Activated B cell treated with CpG ODN at 0.5 μM for 24 hours (primary cell): ENCODE data around the gene GNB1. TPM values are rescaled to one million over a fixed set of nuclear protein-coding genes. Genes with fewer than 3 reads are reported as not detected.
"Not testable (repeated sequence)": the region's sequence is repeated elsewhere in the genome, so short reads cannot be mapped to it uniquely, and the experiment has no call there.

Experiments
- ATAC-seq: fragments of 200-7000 bp; cut with Tn5 transposase; one replicate; pipeline ENCODE4 v1.10.0; 2021; ENCODE audit warnings: low read depth, mild to moderate bottlenecking, moderate library complexity
- CTCF ChIA-PET: fragments of 350-600 bp; sonication (Branson Sonifier 250); formaldehyde crosslinking; loops from one replicate; lab custom pipeline; 2021; ENCODE audit warnings: antibody characterized with exemption; lab: Charles Lee
- POLR2A ChIA-PET: fragments of 350-600 bp; sonication (Branson Sonifier 250); formaldehyde crosslinking; loops from one replicate; lab custom pipeline; 2021; ENCODE audit warnings: antibody characterized with exemption; lab: Charles Lee
- DNase-seq: peaks from one replicate; pipeline ENCODE4 v3.0.0; 2022
- H3K27ac Mint-ChIP-seq: one replicate; pipeline ENCODE4 v1.8.0; 2020; ENCODE audit warnings: mixed read lengths
- H3K27me3 Mint-ChIP-seq: one replicate; pipeline ENCODE4 v1.8.0; 2021; ENCODE audit warnings: mixed read lengths
- H3K36me3 Mint-ChIP-seq: one replicate; pipeline ENCODE4 v1.8.0; 2021; ENCODE audit warnings: low read depth, mixed read lengths
- H3K4me1 Mint-ChIP-seq: one replicate; pipeline ENCODE4 v1.8.0; 2021; ENCODE audit warnings: mixed read lengths
- H3K4me3 Mint-ChIP-seq: one replicate; pipeline ENCODE4 v1.8.0; 2020; ENCODE audit warnings: mild to moderate bottlenecking, mixed read lengths
- H3K9me3 Mint-ChIP-seq: one replicate; pipeline ENCODE4 v1.8.0; 2020; ENCODE audit warnings: mixed read lengths
- intact Hi-C: fragments of 100-400 bp; cut with micrococcal nuclease; formaldehyde crosslinking; loops from one replicate; pipeline ENCODE4 v1.15.1; 2024
- total RNA-seq: library from RNA; stranded (reverse); gene quantifications from 2 replicates; pipeline ENCODE4 v1.2.3, GENCODE V29; 2022
- TF ChIP-seq, protein P1 (sequence below): fragments of 200-600 bp; IDR thresholded peaks from one replicate; pipeline ENCODE4 v1.8.0; 2022; ENCODE audit warnings: antibody characterized with exemption, mild to moderate bottlenecking

Gene GNB1
- total RNA-seq, 1 donor from 2014 or later, result 302 TPM

DNA sequence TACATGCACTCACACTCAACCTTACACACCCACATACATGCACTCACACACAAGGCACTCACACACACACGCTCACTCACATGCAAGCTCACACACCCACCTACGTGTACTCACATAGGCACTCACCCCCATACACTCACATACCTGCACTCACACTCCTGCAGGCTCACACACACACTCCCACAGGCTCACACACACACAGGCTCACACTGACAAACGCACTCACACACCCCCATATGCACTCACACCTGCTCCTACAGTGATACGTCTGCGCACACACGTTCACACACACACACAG, 47.3 kb upstream of the GNB1 start:
- Mint-ChIP-seq H3K27me3 (no peaks in the 10 kb centered on the region), H3K4me1 (no peaks in the 10 kb centered on the region), H3K36me3 (no peaks in the 10 kb centered on the region), H3K4me3 (no peak overlapping the region), H3K9me3 (no peaks in the 10 kb centered on the region), H3K27ac (no peak overlapping the region)
- TF ChIP-seq, protein P1, sequence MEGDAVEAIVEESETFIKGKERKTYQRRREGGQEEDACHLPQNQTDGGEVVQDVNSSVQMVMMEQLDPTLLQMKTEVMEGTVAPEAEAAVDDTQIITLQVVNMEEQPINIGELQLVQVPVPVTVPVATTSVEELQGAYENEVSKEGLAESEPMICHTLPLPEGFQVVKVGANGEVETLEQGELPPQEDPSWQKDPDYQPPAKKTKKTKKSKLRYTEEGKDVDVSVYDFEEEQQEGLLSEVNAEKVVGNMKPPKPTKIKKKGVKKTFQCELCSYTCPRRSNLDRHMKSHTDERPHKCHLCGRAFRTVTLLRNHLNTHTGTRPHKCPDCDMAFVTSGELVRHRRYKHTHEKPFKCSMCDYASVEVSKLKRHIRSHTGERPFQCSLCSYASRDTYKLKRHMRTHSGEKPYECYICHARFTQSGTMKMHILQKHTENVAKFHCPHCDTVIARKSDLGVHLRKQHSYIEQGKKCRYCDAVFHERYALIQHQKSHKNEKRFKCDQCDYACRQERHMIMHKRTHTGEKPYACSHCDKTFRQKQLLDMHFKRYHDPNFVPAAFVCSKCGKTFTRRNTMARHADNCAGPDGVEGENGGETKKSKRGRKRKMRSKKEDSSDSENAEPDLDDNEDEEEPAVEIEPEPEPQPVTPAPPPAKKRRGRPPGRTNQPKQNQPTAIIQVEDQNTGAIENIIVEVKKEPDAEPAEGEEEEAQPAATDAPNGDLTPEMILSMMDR, result no peak
- DNase-seq, result no peak
- CTCF ChIA-PET, result no interaction called here
- intact Hi-C loops, result no loop called here
- POLR2A ChIA-PET, result no interaction called here
- no peak for ATAC-seq

DNA sequence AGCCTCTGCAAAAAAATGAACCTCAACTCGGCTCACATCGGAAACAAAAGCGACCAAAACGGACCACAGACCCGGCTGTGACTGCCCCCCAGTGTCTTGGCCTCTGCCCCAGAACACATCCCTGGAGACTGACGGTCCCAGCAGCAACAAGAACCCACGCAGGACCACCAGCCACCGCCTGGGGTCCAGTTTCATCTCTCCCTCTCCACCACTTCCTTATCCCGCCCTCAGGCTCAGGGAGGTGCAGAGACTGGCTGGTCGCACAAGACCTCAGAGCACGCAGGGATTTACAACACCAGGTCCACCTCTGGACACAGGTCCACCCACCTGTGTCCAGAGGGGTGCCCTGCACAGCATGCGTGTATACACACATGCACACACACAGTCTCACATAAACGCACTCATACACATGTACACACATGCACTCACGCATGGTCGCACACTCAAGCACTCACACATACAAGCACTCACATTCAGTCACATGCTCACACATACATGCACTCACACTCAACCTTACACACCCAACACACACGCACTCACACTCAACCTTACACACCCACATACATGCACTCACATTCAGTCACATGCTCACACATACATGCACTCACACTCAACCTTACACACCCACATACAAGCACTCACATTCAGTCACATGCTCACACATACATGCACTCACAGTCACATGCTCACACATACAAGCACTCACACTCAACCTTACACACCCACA, 46.8 kb upstream of the GNB1 start:
- TF ChIP-seq, protein P1, result no peak
- Mint-ChIP-seq H3K27me3 (no peaks in the 10 kb centered on the region), H3K4me3 (no peak overlapping the region), H3K4me1 (no peaks in the 10 kb centered on the region), H3K36me3 (no peaks in the 10 kb centered on the region), H3K27ac (no peak overlapping the region), H3K9me3 (no peaks in the 10 kb centered on the region)
- ATAC-seq, result no peak
- CTCF ChIA-PET, result no interaction called here
- intact Hi-C loops, result no loop called here
- POLR2A ChIA-PET, result no interaction called here
- no peak for DNase-seq

DNA sequence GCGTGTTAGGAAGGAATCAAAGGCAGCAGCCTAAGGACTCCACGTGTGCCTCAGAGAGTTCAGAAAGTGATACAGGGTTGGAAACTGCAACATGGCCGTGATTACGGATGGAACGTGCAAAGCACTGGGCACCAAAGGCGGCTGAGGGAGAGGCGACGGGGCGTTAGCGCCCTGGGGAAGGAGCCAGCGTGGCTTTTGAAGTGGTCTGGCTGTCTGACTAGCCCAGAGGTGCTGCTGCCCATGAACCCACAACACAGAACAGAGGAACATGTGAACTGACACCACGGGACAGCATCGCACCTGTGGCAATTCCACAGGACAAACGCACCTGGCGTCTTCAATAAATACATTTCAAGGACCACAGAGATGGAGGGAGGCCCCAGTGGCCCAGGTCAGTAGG, 46.2 kb upstream of the GNB1 start:
- Mint-ChIP-seq H3K27me3 (no peaks in the 10 kb centered on the region), H3K27ac (no peak overlapping the region), H3K36me3 (no peaks in the 10 kb centered on the region), H3K4me1 (no peaks in the 10 kb centered on the region), H3K9me3 (no peaks in the 10 kb centered on the region), H3K4me3 (no peak overlapping the region)
- POLR2A ChIA-PET, result no interaction called here
- no peak for DNase-seq
- no peak for ATAC-seq
- TF ChIP-seq, protein P1, result no peak
- CTCF ChIA-PET, result no interaction called here
- intact Hi-C loops, result no loop called here

DNA sequence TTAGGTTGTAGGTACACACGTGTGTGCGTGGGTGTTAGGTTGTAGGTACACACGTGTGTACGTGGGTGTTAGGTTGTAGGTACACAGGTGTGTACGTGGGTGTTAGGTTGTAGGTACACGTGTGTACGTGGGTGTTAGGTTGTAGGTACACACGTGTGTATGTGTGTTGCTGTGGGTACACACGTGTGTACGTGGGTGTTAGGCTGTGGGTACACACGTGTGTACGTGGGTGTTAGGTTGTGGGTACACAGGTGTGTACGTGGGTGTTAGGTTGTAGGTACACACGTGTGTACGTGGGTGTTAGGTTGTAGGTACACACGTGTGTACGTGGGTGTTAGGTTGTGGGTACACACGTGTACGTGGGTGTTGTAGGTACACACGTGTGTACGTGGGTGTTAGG, 44.0 kb upstream of the GNB1 start:
- H3K36me3 Mint-ChIP-seq, ATAC-seq, H3K4me1 Mint-ChIP-seq, H3K27me3 Mint-ChIP-seq, H3K4me3 Mint-ChIP-seq, DNase-seq, intact Hi-C loops, POLR2A ChIA-PET, H3K9me3 Mint-ChIP-seq, CTCF ChIA-PET, H3K27ac Mint-ChIP-seq: not testable (repeated sequence)

DNA sequence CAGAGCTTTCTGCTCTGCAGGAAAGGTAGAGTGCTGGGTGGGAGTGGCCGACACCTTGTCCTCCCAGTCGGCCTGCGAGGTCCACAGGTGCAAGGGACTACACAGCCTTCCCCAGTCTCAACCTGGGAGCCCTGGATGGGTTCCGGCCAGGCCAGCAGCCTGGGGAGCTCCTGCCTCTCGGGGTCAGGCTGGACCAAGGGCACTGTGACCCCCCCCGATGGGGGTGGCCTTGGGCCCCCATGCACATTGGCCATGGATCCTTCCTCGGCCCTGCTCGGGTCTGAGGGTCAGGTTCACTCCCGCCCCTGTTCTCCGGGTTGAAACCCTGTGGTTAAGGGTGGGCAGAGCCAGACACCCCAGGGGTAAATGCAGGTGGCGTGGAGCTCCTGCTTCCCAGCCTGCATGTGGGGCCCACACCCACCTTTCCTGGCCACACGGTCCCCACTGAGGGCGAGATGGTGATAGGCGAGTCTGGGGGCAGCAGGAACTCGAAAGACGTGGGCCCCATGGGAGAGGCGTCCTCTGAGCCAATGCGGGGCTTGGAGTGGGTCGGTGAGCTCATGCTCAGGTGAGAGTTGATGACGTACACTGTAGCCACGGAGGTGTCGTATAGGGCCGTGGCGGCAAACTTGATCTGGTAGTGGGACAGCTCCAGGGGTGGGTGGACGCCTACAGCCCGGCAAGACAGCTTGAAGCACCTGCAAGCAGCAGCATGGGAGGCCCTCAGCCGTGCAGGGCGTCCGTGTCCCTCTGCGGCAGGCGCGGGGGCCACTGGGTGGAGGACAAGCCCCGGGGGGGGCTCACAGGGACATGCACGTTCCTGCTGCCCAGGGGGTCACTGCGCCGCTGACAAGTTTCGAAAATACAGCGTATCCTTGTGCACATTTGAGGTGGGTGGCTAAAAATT, 39.0 kb upstream of the GNB1 start:
- H3K27me3 Mint-ChIP-seq, result peaks cover 6% of the 10 kb centered on the region
- ChIA-PET CTCF (no interaction called here), POLR2A (no interaction called here)
- no peak overlapping the region for H3K4me3 Mint-ChIP-seq
- H3K9me3 Mint-ChIP-seq, result no peaks in the 10 kb centered on the region
- H3K4me1 Mint-ChIP-seq, result no peaks in the 10 kb centered on the region
- no peaks in the 10 kb centered on the region for H3K36me3 Mint-ChIP-seq
- DNase-seq (no peak), ATAC-seq (no peak)
- intact Hi-C loops, result no loop called here
- H3K27ac Mint-ChIP-seq, result no peak overlapping the region
- TF ChIP-seq, protein P1, result no peak
